HUES64 (cell line): ENCODE measurements around the gene ST6GALNAC3. TPM values are rescaled to one million over a fixed set of nuclear protein-coding genes. Genes with fewer than 3 reads are reported as not detected.
A peak's percentile ranks its signal among the peaks of the same experiment; 100 is the strongest.

Source experiments
- H3K27ac ChIP-seq: 2 replicates; pipeline ENCODE4 v1.7.0; 2013; ENCODE audit warnings: low read depth, low read length, inconsistent platforms
- H3K27me3 ChIP-seq: 2 replicates; pipeline ENCODE4 v1.6.1; 2013; ENCODE audit warnings: mild to moderate bottlenecking, low read length; ENCODE audit not compliant: insufficient read depth
- H3K36me3 ChIP-seq: 2 replicates; pipeline ENCODE4 v1.6.1; 2013; ENCODE audit warnings: mild to moderate bottlenecking, low read length; ENCODE audit not compliant: insufficient read depth
- H3K4me1 ChIP-seq: 2 replicates; pipeline ENCODE4 v1.6.1; 2013; ENCODE audit warnings: mild to moderate bottlenecking, low read length, moderate library complexity; ENCODE audit not compliant: insufficient read depth
- H3K4me3 ChIP-seq: 2 replicates; pipeline ENCODE4 v1.5.1; 2013; ENCODE audit warnings: mild to moderate bottlenecking, low read length, moderate library complexity
- H3K9ac ChIP-seq: 2 replicates; pipeline ENCODE4 v1.6.1; 2013; ENCODE audit warnings: mild to moderate bottlenecking, low read depth, low read length
- H3K9me3 ChIP-seq: 2 replicates; pipeline ENCODE4 v1.6.1; 2013; ENCODE audit warnings: low read depth, low read length; ENCODE audit not compliant: insufficient read depth
- WGBS: fragments of 150-250, 120-280 bp; methylation state at CpG from one replicate; pipeline ENCODE4 v1.1.7; 2013; ENCODE audit warnings: missing lambda C conversion rate; 5-methylcytosine and 5-hydroxymethylcytosine counted together
- polyA plus RNA-seq, 2 experiments: library from polyadenylated mRNA; stranded (reverse); fragments of 50-300 nt; gene quantifications; one replicate each; pipeline ENCODE4 v1.2.3, GENCODE V29; 2013

The ST6GALNAC3 gene
- polyA plus RNA-seq (2013, experiment 1 of 2) = 13.0 TPM
- polyA plus RNA-seq (2013, experiment 2 of 2) = 12.9 TPM

- H3K27ac ChIP-seq = peak within 1 kb of the TSS; percentile 43; the same call in 1 of the 2 replicates
- H3K9ac ChIP-seq = peak within 1 kb of the TSS; percentile 61
Measured at GRCh38 chr1:76074321-76075187, at the start of gene ST6GALNAC3. Gene ST6GALNAC3 (plus strand): TSS chr1:76074746.

GRCh38 chr1:76027341-76027740 is 47.2 kb upstream of the ST6GALNAC3 start:
- no peak overlapping the region for H3K27ac ChIP-seq
- H3K4me3 ChIP-seq = no peak overlapping the region
- no peaks in the 10 kb centered on the region for H3K27me3 ChIP-seq
- no peak overlapping the region for H3K9ac ChIP-seq
- H3K4me1 ChIP-seq = peaks cover 3% of the 10 kb centered on the region; the same call in 1 of the 2 replicates
- H3K9me3 ChIP-seq = no peaks in the 10 kb centered on the region
- no peaks in the 10 kb centered on the region for H3K36me3 ChIP-seq
- 97% methylated on average over 4 of the region's 4 CpGs for WGBS

More at GRCh38 chr1:76074321-76075187, at the start of gene ST6GALNAC3:
- Histone ChIP-seq H3K4me1 (peaks cover 4% of the 10 kb centered on the region; the same call in 1 of the 2 replicates), H3K4me3 (peak within 1 kb of the TSS; percentile 75), H3K27me3 (peaks cover 9% of the 10 kb centered on the region; the same call in 1 of the 2 replicates), H3K36me3 (no peaks in the 10 kb centered on the region), H3K9me3 (no peaks in the 10 kb centered on the region)
- WGBS = 1% methylated on average over 59 of the region's 59 CpGs

GRCh38 chr1:76029331-76029730 is 45.2 kb upstream of the ST6GALNAC3 start:
- Histone ChIP-seq H3K4me3 (no peak overlapping the region), H3K27me3 (no peaks in the 10 kb centered on the region), H3K9me3 (no peaks in the 10 kb centered on the region), H3K27ac (no peak overlapping the region), H3K36me3 (no peaks in the 10 kb centered on the region), H3K4me1 (peaks cover 3% of the 10 kb centered on the region; the same call in 1 of the 2 replicates), H3K9ac (no peak overlapping the region)
- no CpG with 5 or more reads among the region's 1 CpG for WGBS

- H3K9ac ChIP-seq = no peak overlapping the region
- H3K4me3 ChIP-seq = no peak overlapping the region
- no peaks in the 10 kb centered on the region for H3K36me3 ChIP-seq
- 83% methylated on average over 2 of the region's 2 CpGs for WGBS
- H3K9me3 ChIP-seq = no peaks in the 10 kb centered on the region
- H3K27me3 ChIP-seq = no peaks in the 10 kb centered on the region
- no peak overlapping the region for H3K27ac ChIP-seq
- peaks cover 6% of the 10 kb centered on the region; the same call in 1 of the 2 replicates for H3K4me1 ChIP-seq
Measured at GRCh38 chr1:76031496-76031895, 43.0 kb upstream of the ST6GALNAC3 start.

- H3K9ac ChIP-seq = no peak overlapping the region
- no peak overlapping the region for H3K27ac ChIP-seq
- peaks cover 24% of the 10 kb centered on the region for H3K4me1 ChIP-seq
- H3K36me3 ChIP-seq = no peaks in the 10 kb centered on the region
- H3K27me3 ChIP-seq = no peaks in the 10 kb centered on the region
- 92% methylated on average over 3 of the region's 3 CpGs for WGBS
- H3K4me3 ChIP-seq = no peak overlapping the region
- H3K9me3 ChIP-seq = no peaks in the 10 kb centered on the region
Measured at GRCh38 chr1:76033800-76034475, 40.6 kb upstream of the ST6GALNAC3 start.

- H3K4me1 ChIP-seq = peaks cover 24% of the 10 kb centered on the region
- no peak overlapping the region for H3K9ac ChIP-seq
- WGBS = 100% methylated on average over 1 of the region's 2 CpGs
- H3K27ac ChIP-seq = no peak overlapping the region
- H3K36me3 ChIP-seq = no peaks in the 10 kb centered on the region
- no peak overlapping the region for H3K4me3 ChIP-seq
- no peaks in the 10 kb centered on the region for H3K27me3 ChIP-seq
- no peaks in the 10 kb centered on the region for H3K9me3 ChIP-seq
Measured at GRCh38 chr1:76035053-76035452, 39.5 kb upstream of the ST6GALNAC3 start.

- Histone ChIP-seq H3K27me3 (no peaks in the 10 kb centered on the region), H3K4me3 (no peak overlapping the region), H3K4me1 (peaks cover 38% of the 10 kb centered on the region), H3K9ac (no peak overlapping the region), H3K36me3 (no peaks in the 10 kb centered on the region), H3K27ac (no peak overlapping the region), H3K9me3 (no peaks in the 10 kb centered on the region)
- WGBS = 75% methylated on average over 4 of the region's 4 CpGs
Measured at GRCh38 chr1:76037324-76037723, 37.2 kb upstream of the ST6GALNAC3 start.

- WGBS = 88% methylated on average over 3 of the region's 3 CpGs
- H3K4me3 ChIP-seq = no peak overlapping the region
Measured at GRCh38 chr1:76038287-76039004, 36.1 kb upstream of the ST6GALNAC3 start.

GRCh38 chr1:76046149-76046548 is 28.4 kb upstream of the ST6GALNAC3 start:
- no peaks in the 10 kb centered on the region for H3K9me3 ChIP-seq
- no peaks in the 10 kb centered on the region for H3K27me3 ChIP-seq
- no peak overlapping the region for H3K27ac ChIP-seq
- H3K4me1 ChIP-seq = peaks cover 27% of the 10 kb centered on the region
- no peak overlapping the region for H3K9ac ChIP-seq
- no peak overlapping the region for H3K4me3 ChIP-seq
- no peaks in the 10 kb centered on the region for H3K36me3 ChIP-seq
- 88% methylated on average over 1 of the region's 2 CpGs for WGBS

More at GRCh38 chr1:76038287-76039004, 36.1 kb upstream of the ST6GALNAC3 start:
- H3K36me3 ChIP-seq = no peaks in the 10 kb centered on the region
- H3K27ac ChIP-seq = no peak overlapping the region
- H3K9me3 ChIP-seq = no peaks in the 10 kb centered on the region
- H3K4me1 ChIP-seq = peaks cover 38% of the 10 kb centered on the region
- no peaks in the 10 kb centered on the region for H3K27me3 ChIP-seq
- no peak overlapping the region for H3K9ac ChIP-seq

GRCh38 chr1:76048219-76048618 is 26.3 kb upstream of the ST6GALNAC3 start:
- H3K4me3 ChIP-seq = no peak overlapping the region
- peaks cover 35% of the 10 kb centered on the region for H3K4me1 ChIP-seq
- H3K27ac ChIP-seq = no peak overlapping the region
- WGBS = 78% methylated on average over 1 of the region's 1 CpG
- no peaks in the 10 kb centered on the region for H3K9me3 ChIP-seq
- no peaks in the 10 kb centered on the region for H3K27me3 ChIP-seq
- no peak overlapping the region for H3K9ac ChIP-seq
- no peaks in the 10 kb centered on the region for H3K36me3 ChIP-seq
